Keratinocyte (primary cell): Measurements from ENCODE around the gene SLC17A7.

Experiments used
- EZH2 ChIP-seq: IDR thresholded peaks from one replicate; pipeline ENCODE4 v1.6.1; 2012; ENCODE audit warnings: inconsistent platforms, mild to moderate bottlenecking, low read length, moderate library complexity
- TF ChIP-seq, protein P1 (sequence below), 3 experiments: IDR thresholded peaks in 1 of 3; conservative IDR thresholded peaks in 1 of 3; optimal IDR thresholded peaks in 1 of 3; 2 replicates in 2 of 3; 3 replicates in 1 of 3; pipeline versions ENCODE3 to v1.5.1; 2011; ENCODE audit warnings: low read length in 3 of 3, mild to moderate bottlenecking in 3 of 3, moderate library complexity in 2 of 3, control low read depth in 1 of 3, inconsistent platforms in 1 of 3; ENCODE audit not compliant: insufficient read depth in 2 of 3; ENCODE audit errors: extremely low read depth in 1 of 3

DNA sequence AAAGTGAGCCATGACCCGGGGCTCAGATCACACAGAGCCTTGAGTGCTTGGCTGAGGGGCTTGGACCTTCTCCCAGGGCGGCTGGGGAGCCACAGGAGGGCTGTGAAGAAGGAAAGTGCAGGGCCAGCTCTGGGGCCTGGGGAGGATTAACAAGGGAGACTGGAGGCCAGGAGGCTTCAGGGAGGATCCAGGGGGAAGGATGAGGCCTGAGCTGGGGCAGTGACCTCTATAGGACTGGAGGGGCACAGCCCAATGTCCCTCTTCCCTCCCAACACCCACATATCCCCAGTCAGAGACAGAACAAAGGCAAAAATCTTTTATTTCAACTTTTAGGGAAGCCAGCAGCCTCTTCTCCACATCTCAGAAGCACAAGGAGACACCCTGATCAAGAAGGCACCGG is 4.7 kb upstream of the SLC17A7 start:
- TF ChIP-seq, protein P1, sequence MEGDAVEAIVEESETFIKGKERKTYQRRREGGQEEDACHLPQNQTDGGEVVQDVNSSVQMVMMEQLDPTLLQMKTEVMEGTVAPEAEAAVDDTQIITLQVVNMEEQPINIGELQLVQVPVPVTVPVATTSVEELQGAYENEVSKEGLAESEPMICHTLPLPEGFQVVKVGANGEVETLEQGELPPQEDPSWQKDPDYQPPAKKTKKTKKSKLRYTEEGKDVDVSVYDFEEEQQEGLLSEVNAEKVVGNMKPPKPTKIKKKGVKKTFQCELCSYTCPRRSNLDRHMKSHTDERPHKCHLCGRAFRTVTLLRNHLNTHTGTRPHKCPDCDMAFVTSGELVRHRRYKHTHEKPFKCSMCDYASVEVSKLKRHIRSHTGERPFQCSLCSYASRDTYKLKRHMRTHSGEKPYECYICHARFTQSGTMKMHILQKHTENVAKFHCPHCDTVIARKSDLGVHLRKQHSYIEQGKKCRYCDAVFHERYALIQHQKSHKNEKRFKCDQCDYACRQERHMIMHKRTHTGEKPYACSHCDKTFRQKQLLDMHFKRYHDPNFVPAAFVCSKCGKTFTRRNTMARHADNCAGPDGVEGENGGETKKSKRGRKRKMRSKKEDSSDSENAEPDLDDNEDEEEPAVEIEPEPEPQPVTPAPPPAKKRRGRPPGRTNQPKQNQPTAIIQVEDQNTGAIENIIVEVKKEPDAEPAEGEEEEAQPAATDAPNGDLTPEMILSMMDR (optimal IDR thresholded peaks at IDR 0.05 in 1 of 3, IDR thresholded peaks at IDR 0.05 in 1 of 3, conservative IDR thresholded peaks at IDR 0.05 in 1 of 3; ENCODE audit: extremely low read depth in 1 of 3, insufficient read depth in 2 of 3, low read length in 3 of 3), result peak in 1 of 3 experiments; percentile 14
- TF ChIP-seq EZH2, result no peak
